Measurements from ENCODE around the gene DHRS3.

The DHRS3 gene

DNA sequence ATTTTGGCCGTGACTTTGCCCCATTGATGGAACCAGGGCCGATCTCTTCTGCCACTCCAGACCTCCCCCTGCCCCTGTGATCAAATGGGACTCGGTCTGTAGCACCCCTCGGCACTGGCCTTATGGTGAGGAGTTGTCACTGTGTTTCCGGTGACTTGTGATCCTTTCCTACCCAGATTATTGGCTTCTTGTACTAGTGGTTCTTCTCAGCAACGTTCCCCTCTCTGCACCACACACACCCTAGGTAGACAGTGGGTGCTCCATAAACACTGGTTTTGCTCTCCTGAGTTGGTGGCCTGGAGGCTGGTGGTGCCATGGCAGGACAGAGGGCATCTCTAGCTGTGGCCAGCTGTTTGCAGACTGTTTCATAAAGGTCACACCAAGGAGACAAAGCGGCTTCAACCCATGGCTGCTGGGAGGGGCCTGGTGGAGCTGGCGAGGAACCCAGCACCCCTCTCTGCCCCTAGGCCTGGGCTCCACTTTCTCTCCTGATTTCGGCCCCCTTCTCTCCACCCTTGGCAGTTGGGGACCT lies 50.7 kb downstream of the DHRS3 start:
- no CpG with 5 or more reads among the region's 9 CpGs for WGBS, 2 donors (ENCODE audit: extremely low coverage in 2 of 2, insufficient read length in 2 of 2, insufficient replicate concordance in 1 of 2)
- H3K4me1 ChIP-seq (ENCODE audit: control insufficient read depth in 2 of 2, insufficient read depth in 1 of 2, low read depth in 1 of 2, low read length in 2 of 2): no peaks in the 10 kb centered on the region
- H3K9me3 ChIP-seq (replicated peaks in 1 of 2; ENCODE audit: control insufficient read depth in 2 of 2, insufficient read depth in 1 of 2, low read depth in 1 of 2, low read length in 2 of 2): peaks cover 0 to 9% of the 10 kb centered on the region in 2 donors
- H2BK12ac ChIP-seq (ENCODE audit: low read length): no peak overlapping the region
- no peaks in the 10 kb centered on the region for H3K79me1 ChIP-seq (ENCODE audit: low read depth, low read length)
- no peak overlapping the region for H3K4me3 ChIP-seq (ENCODE audit: low read length in 2 of 2)
- no peak overlapping the region for H3K4me2 ChIP-seq (ENCODE audit: insufficient read depth, low read length, poor library complexity, severe bottlenecking)
- H2BK15ac ChIP-seq (ENCODE audit: low read length): no peak overlapping the region
- H3K27ac ChIP-seq (replicated peaks; ENCODE audit: low read length): no peak overlapping the region
- peak overlapping the region; percentile 11 for H2AK5ac ChIP-seq (ENCODE audit: low read depth, low read length)
- H3K36me3 ChIP-seq (replicated peaks in 1 of 2; ENCODE audit: control insufficient read depth in 2 of 2, insufficient read depth in 2 of 2, low read length in 2 of 2): no peaks in the 10 kb centered on the region
- H4K91ac ChIP-seq (ENCODE audit: low read depth, low read length, poor library complexity): no peak overlapping the region
- H4K8ac ChIP-seq (ENCODE audit: low read depth, low read length): no peak overlapping the region
- no peak overlapping the region for H3K14ac ChIP-seq (ENCODE audit: low read length)
- H3K23ac ChIP-seq (ENCODE audit: low read depth, low read length, poor library complexity): no peak overlapping the region
- peaks cover 0 to 2% (median 0%) of the 10 kb centered on the region in 3 experiments for H3K27me3 ChIP-seq (ENCODE audit: control insufficient read depth in 3 of 3, insufficient read depth in 3 of 3, low read depth in 1 of 3, low read length in 3 of 3)
- DNase-seq (ENCODE audit: low spot score): no peak
- no peak overlapping the region for H2BK5ac ChIP-seq (ENCODE audit: low read length)
- H2BK120ac ChIP-seq (ENCODE audit: low read depth, low read length): no peak overlapping the region
- no peak overlapping the region for H3K4ac ChIP-seq (ENCODE audit: low read length)
- H3K9ac ChIP-seq (ENCODE audit: low read depth, low read length, poor library complexity): no peak overlapping the region
- peak overlapping the region; percentile 61 for H3K18ac ChIP-seq (ENCODE audit: low read length)
- no peak overlapping the region for H2AFZ ChIP-seq (ENCODE audit: low read length)

- Histone ChIP-seq H2BK120ac (ENCODE audit: low read depth, low read length) (no peak overlapping the region), H2AK5ac (ENCODE audit: low read depth, low read length) (no peak overlapping the region), H3K4me3 (ENCODE audit: low read length in 2 of 2) (no peak overlapping the region), H3K14ac (ENCODE audit: low read length) (no peak overlapping the region), H3K36me3 (replicated peaks in 1 of 2; ENCODE audit: control insufficient read depth in 2 of 2, insufficient read depth in 2 of 2, low read length in 2 of 2) (no peaks in the 10 kb centered on the region), H3K27ac (replicated peaks; ENCODE audit: low read length) (no peak overlapping the region), H4K8ac (ENCODE audit: low read depth, low read length) (no peak overlapping the region), H3K9ac (ENCODE audit: low read depth, low read length, poor library complexity) (no peak overlapping the region), H4K91ac (ENCODE audit: low read depth, low read length, poor library complexity) (no peak overlapping the region), H3K4me2 (ENCODE audit: insufficient read depth, low read length, poor library complexity, severe bottlenecking) (no peak overlapping the region), H3K9me3 (replicated peaks in 1 of 2; ENCODE audit: control insufficient read depth in 2 of 2, insufficient read depth in 1 of 2, low read depth in 1 of 2, low read length in 2 of 2) (peaks cover 0 to 9% of the 10 kb centered on the region in 2 donors), H3K18ac (ENCODE audit: low read length) (peak overlapping the region; percentile 11), H3K27me3 (ENCODE audit: control insufficient read depth in 3 of 3, insufficient read depth in 3 of 3, low read depth in 1 of 3, low read length in 3 of 3) (peaks cover 0 to 2% (median 0%) of the 10 kb centered on the region in 3 experiments), H2BK15ac (ENCODE audit: low read length) (no peak overlapping the region), H3K79me1 (ENCODE audit: low read depth, low read length) (no peaks in the 10 kb centered on the region), H2AFZ (ENCODE audit: low read length) (no peak overlapping the region), H2BK5ac (ENCODE audit: low read length) (no peak overlapping the region), H3K4ac (ENCODE audit: low read length) (no peak overlapping the region), H2BK12ac (ENCODE audit: low read length) (no peak overlapping the region), H3K4me1 (ENCODE audit: control insufficient read depth in 2 of 2, insufficient read depth in 1 of 2, low read depth in 1 of 2, low read length in 2 of 2) (no peaks in the 10 kb centered on the region), H3K23ac (ENCODE audit: low read depth, low read length, poor library complexity) (no peak overlapping the region)
- WGBS, 2 donors (ENCODE audit: extremely low coverage in 2 of 2, insufficient read length in 2 of 2, insufficient replicate concordance in 1 of 2): no CpG with 5 or more reads among the region's 9 CpGs
- no peak for DNase-seq (ENCODE audit: low spot score)
Measured at GRCh38 chr1:12566484-12567287, 51.3 kb downstream of the DHRS3 start.

GRCh38 chr1:12565966-12566352 lies 52.1 kb downstream of the DHRS3 start:
- Histone ChIP-seq H2BK120ac (ENCODE audit: low read depth, low read length) (no peak overlapping the region), H3K4me1 (ENCODE audit: control insufficient read depth in 2 of 2, insufficient read depth in 1 of 2, low read depth in 1 of 2, low read length in 2 of 2) (no peaks in the 10 kb centered on the region), H2AFZ (ENCODE audit: low read length) (no peak overlapping the region), H3K9ac (ENCODE audit: low read depth, low read length, poor library complexity) (no peak overlapping the region), H2BK15ac (ENCODE audit: low read length) (no peak overlapping the region), H3K23ac (ENCODE audit: low read depth, low read length, poor library complexity) (no peak overlapping the region), H3K27ac (replicated peaks; ENCODE audit: low read length) (no peak overlapping the region), H3K18ac (ENCODE audit: low read length) (no peak overlapping the region), H3K14ac (ENCODE audit: low read length) (no peak overlapping the region), H3K4me3 (ENCODE audit: low read length in 2 of 2) (no peak overlapping the region), H3K4me2 (ENCODE audit: insufficient read depth, low read length, poor library complexity, severe bottlenecking) (no peak overlapping the region), H2AK5ac (ENCODE audit: low read depth, low read length) (no peak overlapping the region), H4K8ac (ENCODE audit: low read depth, low read length) (no peak overlapping the region), H3K27me3 (ENCODE audit: control insufficient read depth in 3 of 3, insufficient read depth in 3 of 3, low read depth in 1 of 3, low read length in 3 of 3) (peaks cover 0 to 2% (median 0%) of the 10 kb centered on the region in 3 experiments), H2BK5ac (ENCODE audit: low read length) (no peak overlapping the region), H3K4ac (ENCODE audit: low read length) (no peak overlapping the region), H3K79me1 (ENCODE audit: low read depth, low read length) (no peaks in the 10 kb centered on the region), H4K91ac (ENCODE audit: low read depth, low read length, poor library complexity) (no peak overlapping the region), H2BK12ac (ENCODE audit: low read length) (no peak overlapping the region), H3K9me3 (replicated peaks in 1 of 2; ENCODE audit: control insufficient read depth in 2 of 2, insufficient read depth in 1 of 2, low read depth in 1 of 2, low read length in 2 of 2) (peaks cover 0 to 9% of the 10 kb centered on the region in 2 donors), H3K36me3 (replicated peaks in 1 of 2; ENCODE audit: control insufficient read depth in 2 of 2, insufficient read depth in 2 of 2, low read length in 2 of 2) (no peaks in the 10 kb centered on the region)
- WGBS, 2 donors (ENCODE audit: extremely low coverage in 2 of 2, insufficient read length in 2 of 2, insufficient replicate concordance in 1 of 2): no CpG with 5 or more reads among the region's 7 CpGs
- no peak for DNase-seq (ENCODE audit: low spot score)

GRCh38 chr1:12565094-12565965 lies 52.7 kb downstream of the DHRS3 start:
- Histone ChIP-seq H2BK5ac (ENCODE audit: low read length) (no peak overlapping the region), H4K91ac (ENCODE audit: low read depth, low read length, poor library complexity) (no peak overlapping the region), H2BK120ac (ENCODE audit: low read depth, low read length) (no peak overlapping the region), H3K79me1 (ENCODE audit: low read depth, low read length) (no peaks in the 10 kb centered on the region), H4K8ac (ENCODE audit: low read depth, low read length) (no peak overlapping the region), H2AK5ac (ENCODE audit: low read depth, low read length) (no peak overlapping the region), H3K18ac (ENCODE audit: low read length) (no peak overlapping the region), H3K4me1 (ENCODE audit: control insufficient read depth in 2 of 2, insufficient read depth in 1 of 2, low read depth in 1 of 2, low read length in 2 of 2) (no peaks in the 10 kb centered on the region), H3K14ac (ENCODE audit: low read length) (no peak overlapping the region), H3K27ac (replicated peaks; ENCODE audit: low read length) (no peak overlapping the region), H3K4me2 (ENCODE audit: insufficient read depth, low read length, poor library complexity, severe bottlenecking) (no peak overlapping the region), H3K9me3 (replicated peaks in 1 of 2; ENCODE audit: control insufficient read depth in 2 of 2, insufficient read depth in 1 of 2, low read depth in 1 of 2, low read length in 2 of 2) (peaks cover 0 to 9% of the 10 kb centered on the region in 2 donors), H3K27me3 (ENCODE audit: control insufficient read depth in 3 of 3, insufficient read depth in 3 of 3, low read depth in 1 of 3, low read length in 3 of 3) (no peaks in the 10 kb centered on the region), H2BK12ac (ENCODE audit: low read length) (no peak overlapping the region), H3K9ac (ENCODE audit: low read depth, low read length, poor library complexity) (no peak overlapping the region), H2BK15ac (ENCODE audit: low read length) (no peak overlapping the region), H3K23ac (ENCODE audit: low read depth, low read length, poor library complexity) (no peak overlapping the region), H3K4ac (ENCODE audit: low read length) (no peak overlapping the region), H3K36me3 (replicated peaks in 1 of 2; ENCODE audit: control insufficient read depth in 2 of 2, insufficient read depth in 2 of 2, low read length in 2 of 2) (no peaks in the 10 kb centered on the region), H2AFZ (ENCODE audit: low read length) (no peak overlapping the region), H3K4me3 (ENCODE audit: low read length in 2 of 2) (no peak overlapping the region)
- no peak for DNase-seq (ENCODE audit: low spot score)
- no CpG with 5 or more reads among the region's 10 CpGs for WGBS, 2 donors (ENCODE audit: extremely low coverage in 2 of 2, insufficient read length in 2 of 2, insufficient replicate concordance in 1 of 2)

Data from neuronal stem cell (in vitro differentiated cells).